ENCODE measurements around the gene ASCC3. TPM values are rescaled to one million over a fixed set of nuclear protein-coding genes. Genes with fewer than 3 reads are reported as not detected.

Gene ASCC3
- total and polyA plus RNA-seq, 2 donors (not counting 3 experiments of a cell fraction or from before 2014, with no cell fraction given): 15.7 to 57.2 TPM

GRCh38 chr6:100612094-100612493, 269.0 kb downstream of the ASCC3 start:
- H3K9me1 ChIP-seq (replicated peaks; ENCODE audit: control insufficient read depth, extremely low read depth, insufficient read depth, low read length): no peaks in the 10 kb centered on the region
- intact Hi-C loops (cut with micrococcal nuclease): no loop called here
- no peaks in the 10 kb centered on the region for H3K79me2 ChIP-seq (ENCODE audit: control insufficient read depth, insufficient read depth, low read length)
- H3K9me3 ChIP-seq (replicated peaks; ENCODE audit: control insufficient read depth, insufficient read depth, low read length): no peaks in the 10 kb centered on the region
- H3K27me3 ChIP-seq (ENCODE audit: control insufficient read depth in 2 of 2, insufficient read depth in 2 of 2, low read length in 2 of 2): no peaks in the 10 kb centered on the region
- H3K4me1 ChIP-seq (ENCODE audit: control insufficient read depth, extremely low read depth, insufficient read depth, low read length): no peaks in the 10 kb centered on the region
- DNase-seq (ENCODE audit: low read depth, low spot score) (no peak), FAIRE-seq (no peak)
- no peak overlapping the region for H3K9ac ChIP-seq (replicated peaks; ENCODE audit: extremely low read depth, insufficient read depth, low read length)
- CTCF ChIA-PET: interaction anchor here (1.7 kb wide), 1 partner anchor 8 kb away, joined by 4 read pairs; no protein-coding TSS in a partner anchor
- no TSS peak for BruUV-seq (replicated peaks)
- dilution Hi-C loops (cut with MboI; ENCODE audit: extremely low pct_ligation_motif_present, low sequenced_read_pairs): no loop called here
- H3K4me2 ChIP-seq (ENCODE audit: insufficient read depth, low read length): no peak overlapping the region
- H3K36me3 ChIP-seq (ENCODE audit: control insufficient read depth in 2 of 2, extremely low read depth in 1 of 2, insufficient read depth in 2 of 2, low read length in 2 of 2): no peaks in the 10 kb centered on the region
- POLR2A ChIA-PET: no interaction called here
- H4K20me1 ChIP-seq (replicated peaks; ENCODE audit: control insufficient read depth, extremely low read depth, insufficient read depth, low read length): no peaks in the 10 kb centered on the region
- H3K27ac ChIP-seq (ENCODE audit: insufficient read depth, low read depth, low read length): no peak overlapping the region
- H2AFZ ChIP-seq (ENCODE audit: low read depth, low read length): no peak overlapping the region
- TF ChIP-seq JUN (IDR thresholded peaks at IDR 0.05; ENCODE audit: borderline replicate concordance, insufficient read depth, insufficient read length, low read depth) (no peak), FOS (IDR thresholded peaks at IDR 0.05; ENCODE audit: borderline replicate concordance, insufficient read depth, low read length) (no peak), GATA2 (IDR thresholded peaks at IDR 0.05; ENCODE audit: insufficient read depth, insufficient read length, low read depth, low read length) (no peak), POLR2A (IDR thresholded peaks at IDR 0.05; ENCODE audit: low read depth, low read length) (no peak), MAX (IDR thresholded peaks at IDR 0.05; ENCODE audit: insufficient read depth, insufficient read length) (no peak), POLR2AphosphoS5 (IDR thresholded peaks at IDR 0.05; ENCODE audit: insufficient read depth, low read depth, low read length) (no peak), MYC (IDR thresholded peaks at IDR 0.05; ENCODE audit: low read depth, low read length) (no peak), CTCF (IDR thresholded peaks at IDR 0.05; ENCODE audit: extremely low read depth in 1 of 2, insufficient read depth in 1 of 2, low read depth in 1 of 2, low read length in 2 of 2) (no peak), EZH2 (IDR thresholded peaks at IDR 0.05; ENCODE audit: borderline replicate concordance, low read depth, low read length, severe bottlenecking) (no peak)
- no peak overlapping the region for H3K4me3 ChIP-seq (replicated peaks in 1 of 3; ENCODE audit: insufficient read depth in 1 of 3, low read depth in 1 of 3, low read length in 3 of 3)
